Stimulated activated CD4-positive, alpha-beta T cell treated with anti-CD3 and anti-CD28 coated beads, Interleukin-12 subunit alpha, Interleukin-12 subunit beta, amount 100 ng/mL, for 24 hours (primary cell): ENCODE measurements around the gene KCNN3.

Source experiments
- DNase-seq, 2 experiments: peaks; one replicate each; pipeline ENCODE4 v3.0.0-alpha.2; 2020; ENCODE audit warnings: low read depth in 2 of 2

KCNN3 gene

GRCh38 chr1:154841384-154841783, 28.7 kb downstream of the KCNN3 start:
- DNase-seq: no peak

DNA sequence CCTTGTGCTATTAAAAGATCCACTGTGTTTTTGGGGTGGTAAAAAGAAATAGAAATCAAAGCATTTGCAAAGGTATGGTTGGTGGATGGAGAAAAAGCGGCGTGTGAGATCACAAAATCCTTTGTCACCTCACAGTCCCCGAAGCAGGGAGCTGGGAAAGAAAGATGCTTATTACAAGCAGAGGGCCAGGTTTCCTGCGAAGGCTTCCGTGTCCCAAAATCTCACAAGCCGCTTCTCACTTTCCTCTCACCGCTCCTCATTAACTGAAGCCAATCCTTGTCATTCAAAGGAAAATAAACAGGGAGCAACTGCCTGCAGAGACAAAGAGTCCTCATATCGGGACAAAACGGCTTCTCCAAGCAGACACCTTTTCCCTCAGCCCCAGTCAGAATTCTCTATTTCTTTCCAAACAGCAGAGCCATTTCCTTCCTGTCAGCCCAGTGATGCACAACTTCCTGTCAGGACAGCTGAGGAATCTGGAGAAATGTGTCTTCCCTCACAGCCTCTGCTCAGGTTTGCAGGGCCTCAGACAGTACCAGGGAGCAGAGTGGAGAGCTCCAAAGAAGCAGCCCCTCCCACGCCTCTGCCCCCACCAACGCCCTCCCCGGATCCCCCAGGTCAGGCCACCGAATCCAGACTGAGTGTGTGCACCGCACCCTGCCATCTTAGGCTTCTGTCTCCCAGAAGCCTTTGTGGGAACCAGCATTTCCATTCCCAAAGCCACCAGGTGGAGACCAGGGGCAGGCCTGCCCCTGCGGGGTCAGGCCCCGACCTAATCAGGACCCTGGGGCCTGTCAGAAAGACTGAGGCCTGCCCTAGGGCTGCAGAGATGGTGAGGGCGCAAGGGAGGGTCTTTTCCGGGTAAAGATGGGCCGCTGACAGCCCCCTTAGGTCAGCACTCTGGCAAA, 29.6 kb downstream of the KCNN3 start:
- DNase-seq: no peak

GRCh38 chr1:154839691-154840090, 30.4 kb downstream of the KCNN3 start:
- DNase-seq: no peak

DNA sequence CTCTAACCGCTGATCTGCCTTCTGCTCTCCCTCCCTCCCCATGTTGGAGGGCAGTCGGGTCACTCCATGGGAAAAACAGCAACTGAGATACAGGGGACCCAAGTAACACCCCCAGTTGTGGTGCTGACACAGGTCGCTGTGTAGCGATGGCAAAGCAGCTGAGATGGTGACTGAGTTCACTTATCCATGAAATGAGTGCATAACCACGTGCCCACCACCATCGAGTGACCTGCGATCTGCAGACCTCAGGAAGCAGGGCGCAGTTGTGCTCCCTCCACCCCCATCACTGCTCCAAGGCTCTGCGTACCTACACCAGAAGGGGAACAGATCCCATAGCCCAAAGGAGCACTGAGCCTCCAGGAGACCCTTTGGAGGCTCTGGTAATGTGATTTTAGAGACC, 31.1 kb downstream of the KCNN3 start:
- DNase-seq: no peak

DNA sequence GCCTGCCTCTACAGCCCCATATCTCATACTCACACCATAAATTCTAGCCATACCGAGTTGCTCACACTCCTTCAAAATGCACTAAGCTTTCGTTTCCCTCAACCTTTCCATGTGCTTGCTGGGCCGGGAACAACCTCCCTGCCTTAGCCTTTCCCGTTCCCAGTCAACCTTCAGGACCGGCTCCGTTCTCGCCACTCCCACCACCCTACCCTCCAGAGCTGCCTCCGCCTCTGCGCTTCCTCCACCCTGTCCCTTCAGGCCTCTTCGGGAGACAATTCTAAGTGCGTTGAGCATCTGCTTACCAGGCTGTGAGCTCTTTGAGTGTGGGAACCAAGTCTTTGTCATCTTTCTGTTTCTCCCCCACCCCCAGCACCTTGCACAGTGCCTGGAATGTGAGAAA, 31.6 kb downstream of the KCNN3 start:
- DNase-seq: no peak

GRCh38 chr1:154837672-154838171, 32.4 kb downstream of the KCNN3 start:
- DNase-seq: no peak

- no peak for DNase-seq
These were observed 32.9 kb downstream of the KCNN3 start for GRCh38 chr1:154837034-154837671.

- DNase-seq: no peak
These were observed 34.4 kb downstream of the KCNN3 start for GRCh38 chr1:154835531-154836324.

DNA sequence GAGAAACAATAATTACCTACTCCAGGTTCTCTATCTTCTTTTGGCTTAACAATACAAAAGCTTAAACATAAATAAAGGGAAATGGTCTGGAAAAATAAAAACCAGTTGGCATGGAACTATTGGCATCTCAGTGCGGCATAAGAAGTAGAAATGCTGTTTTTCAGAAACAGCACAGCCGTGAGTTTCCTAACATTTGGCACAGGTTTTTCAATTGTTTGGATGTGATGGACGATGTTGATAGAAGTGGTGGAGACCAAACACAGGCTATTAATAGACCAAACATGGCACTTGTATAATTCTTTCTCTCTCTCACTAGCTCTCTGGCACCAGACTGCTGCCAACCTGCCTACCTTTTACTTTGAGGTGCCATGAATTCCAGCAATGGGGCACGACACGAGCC, 36.2 kb downstream of the KCNN3 start:
- no peak for DNase-seq

DNA sequence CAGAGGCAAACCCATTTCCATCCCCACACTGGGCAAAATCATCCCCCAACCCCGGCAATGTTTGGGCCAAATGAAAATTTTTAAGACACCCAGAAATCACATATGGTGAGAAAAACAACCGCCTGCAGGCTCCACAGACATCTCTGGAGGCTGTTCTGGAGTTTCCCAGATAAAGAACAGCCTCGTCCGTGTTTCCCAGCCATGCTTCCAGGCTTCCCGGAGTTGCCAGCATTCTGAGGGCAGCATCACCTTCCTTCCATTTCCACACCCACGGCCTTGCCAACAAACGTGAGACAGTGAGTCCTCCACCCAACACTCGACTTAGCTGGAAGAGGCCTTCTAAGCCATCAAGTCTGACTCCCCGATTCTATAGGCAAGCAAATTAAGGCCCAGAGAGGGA, 36.9 kb downstream of the KCNN3 start:
- DNase-seq: no peak

- DNase-seq: no peak
These were observed 37.7 kb downstream of the KCNN3 start for GRCh38 chr1:154832384-154832783.

- no peak for DNase-seq
These were observed 38.6 kb downstream of the KCNN3 start for GRCh38 chr1:154831462-154831861.

GRCh38 chr1:154829062-154829461, 41.0 kb downstream of the KCNN3 start:
- DNase-seq: no peak

DNA sequence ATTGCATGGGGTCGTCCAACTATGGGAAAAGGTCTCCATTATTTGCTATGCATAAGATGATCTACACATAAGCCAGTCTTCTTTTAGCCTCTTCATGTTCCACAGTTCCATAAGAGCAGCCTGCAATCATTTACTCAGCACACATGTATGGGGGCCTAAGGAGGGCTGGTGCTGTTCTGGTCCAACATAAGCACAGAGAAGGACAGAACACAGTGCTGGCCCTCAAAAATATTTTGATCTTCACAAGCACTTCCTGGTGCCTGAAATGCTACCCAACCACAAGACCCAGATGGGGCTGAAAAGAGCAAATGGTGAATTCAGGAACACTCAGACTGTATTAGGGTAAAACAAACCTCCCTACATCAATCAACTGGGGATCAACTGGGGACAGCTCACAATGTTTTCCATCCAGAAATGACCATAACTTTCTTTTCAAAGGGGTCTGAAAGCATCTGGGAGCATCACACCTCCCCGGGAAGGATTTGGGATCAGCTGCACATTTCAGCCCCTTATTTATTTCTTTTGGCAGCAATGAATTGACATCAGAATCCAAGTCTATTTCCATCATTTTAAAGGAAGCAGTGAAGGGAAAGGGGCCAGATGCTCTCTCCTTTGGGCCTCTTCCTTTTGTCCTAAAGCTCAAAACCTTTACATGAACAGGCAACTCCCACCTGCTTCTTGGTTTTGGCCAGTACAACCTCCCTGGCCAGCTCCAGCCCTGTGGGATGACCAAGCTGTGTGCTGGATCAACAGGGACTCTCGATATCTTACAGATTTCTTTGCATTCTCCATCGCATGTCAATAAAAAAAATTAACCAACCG, 45.7 kb downstream of the KCNN3 start:
- DNase-seq: no peak

- DNase-seq: no peak
These were observed 47.4 kb downstream of the KCNN3 start for GRCh38 chr1:154822717-154823116.

- DNase-seq: no peak
These were observed 47.8 kb downstream of the KCNN3 start for GRCh38 chr1:154822233-154822632.

GRCh38 chr1:154821083-154821482, 49.0 kb downstream of the KCNN3 start:
- no peak for DNase-seq

- no peak for DNase-seq
These were observed 49.4 kb downstream of the KCNN3 start for GRCh38 chr1:154820646-154821045.

- DNase-seq: no peak
These were observed 50.2 kb downstream of the KCNN3 start for GRCh38 chr1:154819628-154820590.

DNA sequence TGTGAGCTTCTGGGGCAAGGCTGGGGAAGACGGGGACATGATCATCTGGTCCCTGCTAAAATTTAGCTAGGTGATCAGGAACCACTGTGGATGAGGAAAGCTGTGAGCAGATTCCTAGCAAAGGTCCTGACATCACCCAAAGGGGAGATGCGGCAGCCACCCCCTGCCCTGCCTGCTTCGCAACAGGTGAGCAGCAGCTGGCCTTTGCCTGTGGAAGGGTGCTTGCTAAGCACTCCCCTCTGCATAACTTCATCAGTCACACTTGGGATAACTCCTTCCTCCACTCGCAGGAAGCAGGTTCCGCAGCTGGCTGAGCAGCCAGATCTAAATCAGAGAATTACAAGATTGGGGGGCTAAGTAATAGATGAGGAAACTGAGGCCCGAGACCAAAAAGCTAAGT, 51.2 kb downstream of the KCNN3 start:
- DNase-seq: no peak
